Type B pancreatic cell (in vitro differentiated cells): Measurements from ENCODE around the gene CC2D2B. TPM values are rescaled to one million over a fixed set of nuclear protein-coding genes. Genes with fewer than 3 reads are reported as not detected.

Experiments
- DNase-seq: peaks from one replicate; pipeline ENCODE4 v3.0.0; 2021; ENCODE audit warnings: mixed read lengths; ENCODE audit not compliant: unreplicated experiment; ENCODE audit errors: extremely low spot score
- H3K27ac Mint-ChIP-seq: 2 replicates; pipeline ENCODE4 v1.8.0; 2021; ENCODE audit warnings: mild to moderate bottlenecking, mixed read lengths
- H3K27me3 Mint-ChIP-seq: 2 replicates; pipeline ENCODE4 v1.8.0; 2021; ENCODE audit warnings: mixed read lengths
- H3K36me3 Mint-ChIP-seq: 2 replicates; pipeline ENCODE4 v1.8.0; 2021; ENCODE audit warnings: mixed read lengths
- H3K4me1 Mint-ChIP-seq: one replicate; pipeline ENCODE4 v1.8.0; 2021; ENCODE audit warnings: mixed read lengths; ENCODE audit not compliant: unreplicated experiment
- H3K4me3 Mint-ChIP-seq: 2 replicates; pipeline ENCODE4 v1.8.0; 2021; ENCODE audit warnings: mild to moderate bottlenecking, mixed read lengths
- H3K9me3 Mint-ChIP-seq: 2 replicates; pipeline ENCODE4 v1.8.0; 2021; ENCODE audit warnings: mixed read lengths
- total RNA-seq: library from RNA; stranded (reverse); gene quantifications from 2 replicates; pipeline ENCODE4 v1.2.1, GENCODE V29; 2021; ENCODE audit warnings: low replicate concordance
- TF ChIP-seq, protein P1 (sequence below): fragments of 200-600 bp; sonication (generic); conservative IDR thresholded peaks from 2 replicates; pipeline ENCODE4 v1.5.0; 2021; ENCODE audit warnings: antibody characterized with exemption, mild to moderate bottlenecking

Gene CC2D2B
- total RNA-seq, 1 donor from 2014 or later = 0.34 TPM

DNA sequence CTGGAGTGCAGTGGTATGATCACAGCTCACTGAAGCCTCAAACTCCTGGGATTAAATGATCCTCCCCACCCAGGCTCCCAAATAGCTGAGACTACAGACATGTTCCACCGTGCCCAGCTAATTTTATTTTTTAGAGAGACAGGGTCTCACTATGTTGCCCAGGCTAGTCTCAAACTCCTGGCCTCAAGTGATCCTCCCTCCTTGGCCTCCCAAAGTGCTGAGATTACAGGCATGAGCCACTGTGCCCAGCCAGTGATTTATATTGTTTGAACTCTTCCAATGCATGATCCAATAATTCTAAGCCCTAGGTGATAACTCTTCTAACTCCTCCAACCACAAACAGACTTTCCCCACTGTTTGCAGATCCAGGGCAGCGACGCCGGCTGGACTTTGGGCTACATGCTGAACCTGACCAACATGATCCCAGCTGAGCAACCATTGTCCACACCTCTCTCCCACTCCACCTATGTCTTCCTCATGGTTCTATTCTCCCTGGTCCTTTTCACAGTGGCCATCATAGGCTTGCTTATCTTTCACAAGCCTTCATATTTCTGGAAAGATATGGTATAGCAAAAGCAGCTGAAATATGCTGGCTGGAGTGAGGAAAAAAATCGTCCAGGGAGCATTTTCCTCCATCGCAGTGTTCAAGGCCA lies 41.8 kb upstream of the CC2D2B start:
- DNase-seq = no peak
- Mint-ChIP-seq H3K4me1 (peaks cover 5% of the 10 kb centered on the region), H3K9me3 (no peaks in the 10 kb centered on the region), H3K27me3 (no peaks in the 10 kb centered on the region), H3K4me3 (no peak overlapping the region), H3K27ac (peak overlapping the region; percentile 8), H3K36me3 (peaks cover 5% of the 10 kb centered on the region)
- TF ChIP-seq, protein P1, sequence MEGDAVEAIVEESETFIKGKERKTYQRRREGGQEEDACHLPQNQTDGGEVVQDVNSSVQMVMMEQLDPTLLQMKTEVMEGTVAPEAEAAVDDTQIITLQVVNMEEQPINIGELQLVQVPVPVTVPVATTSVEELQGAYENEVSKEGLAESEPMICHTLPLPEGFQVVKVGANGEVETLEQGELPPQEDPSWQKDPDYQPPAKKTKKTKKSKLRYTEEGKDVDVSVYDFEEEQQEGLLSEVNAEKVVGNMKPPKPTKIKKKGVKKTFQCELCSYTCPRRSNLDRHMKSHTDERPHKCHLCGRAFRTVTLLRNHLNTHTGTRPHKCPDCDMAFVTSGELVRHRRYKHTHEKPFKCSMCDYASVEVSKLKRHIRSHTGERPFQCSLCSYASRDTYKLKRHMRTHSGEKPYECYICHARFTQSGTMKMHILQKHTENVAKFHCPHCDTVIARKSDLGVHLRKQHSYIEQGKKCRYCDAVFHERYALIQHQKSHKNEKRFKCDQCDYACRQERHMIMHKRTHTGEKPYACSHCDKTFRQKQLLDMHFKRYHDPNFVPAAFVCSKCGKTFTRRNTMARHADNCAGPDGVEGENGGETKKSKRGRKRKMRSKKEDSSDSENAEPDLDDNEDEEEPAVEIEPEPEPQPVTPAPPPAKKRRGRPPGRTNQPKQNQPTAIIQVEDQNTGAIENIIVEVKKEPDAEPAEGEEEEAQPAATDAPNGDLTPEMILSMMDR = no peak

DNA sequence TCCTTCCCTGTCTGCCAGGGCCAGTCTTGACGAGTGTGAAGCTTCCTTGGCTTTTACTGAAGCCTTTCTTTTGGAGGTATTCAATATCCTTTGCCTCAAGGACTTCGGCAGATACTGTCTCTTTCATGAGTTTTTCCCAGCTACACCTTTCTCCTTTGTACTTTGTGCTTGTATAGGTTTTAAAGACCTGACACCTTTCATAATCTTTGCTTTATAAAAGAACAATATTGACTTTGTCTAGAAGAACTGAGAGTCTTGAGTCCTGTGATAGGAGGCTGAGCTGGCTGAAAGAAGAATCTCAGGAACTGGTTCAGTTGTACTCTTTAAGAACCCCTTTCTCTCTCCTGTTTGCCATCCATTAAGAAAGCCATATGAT lies 41.3 kb upstream of the CC2D2B start:
- H3K27ac Mint-ChIP-seq = peak overlapping the region; percentile 8
- no peaks in the 10 kb centered on the region for H3K27me3 Mint-ChIP-seq
- TF ChIP-seq, protein P1 = no peak
- H3K36me3 Mint-ChIP-seq = peaks cover 6% of the 10 kb centered on the region
- no peaks in the 10 kb centered on the region for H3K9me3 Mint-ChIP-seq
- DNase-seq = no peak
- H3K4me1 Mint-ChIP-seq = peaks cover 5% of the 10 kb centered on the region
- H3K4me3 Mint-ChIP-seq = no peak overlapping the region

DNA sequence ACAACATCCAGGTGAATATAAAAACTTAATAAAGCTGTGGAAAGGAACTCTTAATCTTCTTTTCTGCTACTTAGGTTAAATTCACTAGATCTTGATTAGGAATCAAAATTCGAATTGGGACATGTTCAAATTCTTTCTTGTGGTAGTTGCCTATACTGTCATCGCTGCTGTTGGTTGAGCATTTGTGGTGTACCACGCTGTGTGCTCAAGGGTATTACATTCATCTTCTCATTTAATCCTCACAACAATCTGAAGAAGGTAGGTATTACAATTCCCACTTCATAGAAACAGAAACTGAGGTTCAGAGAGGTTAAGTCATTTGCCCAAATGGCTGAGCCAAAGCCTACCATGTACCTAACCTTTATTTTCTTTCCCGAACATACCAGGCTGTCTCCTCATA lies 39.9 kb upstream of the CC2D2B start:
- Mint-ChIP-seq H3K9me3 (no peaks in the 10 kb centered on the region), H3K27ac (no peak overlapping the region)
- TF ChIP-seq, protein P1 = no peak

DNA sequence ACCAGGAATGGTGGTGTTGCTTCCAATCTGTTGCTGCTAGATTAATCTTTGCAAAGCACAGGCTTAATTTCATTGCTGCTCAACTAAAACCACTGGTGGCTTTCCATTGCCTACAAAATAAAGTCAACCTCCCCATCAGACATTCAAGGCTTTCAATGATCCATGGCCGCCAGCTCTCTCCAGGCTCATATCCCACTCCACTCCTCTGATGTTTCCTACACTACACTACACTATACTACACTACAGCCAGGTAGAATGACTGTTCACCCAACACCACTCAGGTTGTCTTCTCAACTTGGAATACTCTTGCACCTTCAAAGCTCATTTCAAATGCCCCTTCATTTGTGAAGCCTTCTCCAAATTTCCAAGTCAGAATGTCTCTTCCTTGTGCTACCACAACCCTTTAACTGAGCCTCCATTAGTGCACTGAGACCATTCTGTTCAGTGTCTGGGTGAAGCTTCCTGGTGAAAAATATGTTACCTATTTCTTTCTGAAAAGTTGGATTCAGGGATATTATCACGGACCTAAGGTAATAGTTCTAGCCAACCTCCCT lies 35.5 kb upstream of the CC2D2B start:
- Mint-ChIP-seq H3K4me3 (no peak overlapping the region), H3K36me3 (peaks cover 45% of the 10 kb centered on the region), H3K27me3 (no peaks in the 10 kb centered on the region), H3K4me1 (no peaks in the 10 kb centered on the region), H3K9me3 (no peaks in the 10 kb centered on the region), H3K27ac (no peak overlapping the region)
- no peak for DNase-seq
- TF ChIP-seq, protein P1 = no peak

More for the DNA sequence above, 39.9 kb upstream of the CC2D2B start:
- H3K27me3 Mint-ChIP-seq = no peaks in the 10 kb centered on the region
- DNase-seq = no peak
- peaks cover 14% of the 10 kb centered on the region for H3K36me3 Mint-ChIP-seq
- no peak overlapping the region for H3K4me3 Mint-ChIP-seq
- H3K4me1 Mint-ChIP-seq = peaks cover 5% of the 10 kb centered on the region

DNA sequence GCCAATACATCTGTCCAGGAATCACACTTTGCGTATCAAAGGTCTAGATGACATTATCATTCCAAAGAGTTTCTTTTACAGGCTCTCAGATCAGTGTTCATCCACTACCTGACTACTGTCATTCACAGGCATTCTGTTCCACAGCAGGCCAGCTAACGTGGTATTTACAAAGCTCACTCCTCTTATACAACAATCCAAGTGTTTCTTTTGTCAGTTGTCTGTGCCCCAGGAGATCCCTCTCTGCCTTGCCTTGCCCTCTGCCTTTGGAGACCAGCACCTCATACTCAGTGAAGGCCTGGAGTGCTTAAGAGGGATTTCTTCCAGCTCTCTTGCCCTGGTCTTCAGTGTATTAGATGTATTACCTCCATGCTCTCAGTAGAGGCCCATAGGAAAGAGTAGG lies 34.6 kb upstream of the CC2D2B start:
- Mint-ChIP-seq H3K4me3 (no peak overlapping the region), H3K9me3 (no peaks in the 10 kb centered on the region), H3K4me1 (no peaks in the 10 kb centered on the region), H3K36me3 (peaks cover 48% of the 10 kb centered on the region), H3K27ac (no peak overlapping the region), H3K27me3 (no peaks in the 10 kb centered on the region)
- DNase-seq = no peak
- TF ChIP-seq, protein P1 = no peak
